Dermis lymphatic vessel endothelial cell (primary cell): ENCODE results near the gene SPANXN1. TPM values are rescaled to one million over a fixed set of nuclear protein-coding genes. Genes with fewer than 3 reads are reported as not detected.

Experiments used
- total RNA-seq: library from RNA; depleted of rRNA; stranded (reverse); fragments of >200 nt; gene quantifications from 2 replicates; pipeline ENCODE4 v1.2.1, GENCODE V29; 2014

SPANXN1 gene
- not detected in 2 replicates for total RNA-seq

DNA sequence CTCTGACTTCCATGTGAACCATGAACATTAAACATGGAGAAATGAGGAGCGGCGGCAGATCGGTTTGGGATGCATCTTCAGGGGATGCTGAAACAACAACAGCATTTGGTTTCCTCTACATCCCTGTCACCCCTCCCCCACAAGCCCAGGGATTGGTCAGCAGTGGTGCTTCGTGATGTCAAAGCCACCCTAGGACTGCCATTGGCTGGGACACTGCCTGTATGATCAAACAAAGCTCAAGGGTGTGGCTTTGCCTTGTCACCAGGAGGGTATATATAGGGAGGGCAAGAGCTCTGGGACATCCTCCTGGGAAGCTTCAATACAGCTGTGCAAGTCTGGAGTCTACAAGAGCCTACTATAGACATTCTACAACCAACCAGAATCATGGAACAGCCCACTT, at the start of gene SPANXN1:
Gene SPANXN1 (plus strand): TSS at position 301 of the 400 bp plus-strand sequence. CDS start 84 bp downstream, at position 385.

